Activated CD4-positive, alpha-beta T cell treated with anti-CD3 and anti-CD28 coated beads for 1 hour (primary cell): ENCODE data around the gene ASH1L.
"Not testable (repeated sequence)": the region's sequence is repeated elsewhere in the genome, so short reads cannot be mapped to it uniquely, and the experiment has no call there.

ENCODE experiments used
- DNase-seq: peaks from one replicate; pipeline ENCODE4 v3.0.0-alpha.2; 2020

Gene ASH1L

DNA sequence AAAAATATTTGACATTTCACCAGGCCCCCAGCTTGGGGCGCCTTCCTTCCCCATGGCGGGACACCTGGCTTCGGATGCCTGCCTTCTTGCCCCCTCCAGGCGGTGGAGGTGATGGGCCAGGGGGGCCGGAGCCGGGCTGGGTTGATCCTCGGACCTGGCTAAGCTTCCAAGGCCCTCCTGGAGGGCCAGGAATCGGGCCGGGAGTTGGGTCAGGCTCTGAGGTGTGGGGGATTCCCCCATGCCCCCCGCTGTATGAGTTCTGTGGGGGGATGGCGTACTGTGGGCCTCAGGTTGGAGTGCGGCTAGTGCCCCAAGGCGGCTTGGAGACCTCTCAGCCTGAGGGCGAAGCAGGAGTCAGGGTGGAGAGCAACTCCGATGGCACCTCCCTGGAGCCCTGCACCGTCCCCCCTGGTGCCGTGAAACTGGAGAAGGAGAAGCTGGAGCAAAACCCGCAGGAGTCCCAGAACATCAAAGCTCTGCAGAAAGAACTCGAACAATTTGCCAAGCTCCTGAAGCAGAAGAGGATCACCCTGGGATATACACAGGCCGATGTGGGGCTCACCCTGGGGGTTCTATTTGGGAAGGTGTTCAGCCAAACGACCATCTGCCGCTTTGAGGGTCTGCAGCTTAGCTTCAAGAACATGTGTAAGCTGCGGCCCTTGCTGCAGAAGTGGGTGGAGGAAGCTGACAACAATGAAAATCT lies 129.3 kb downstream of the ASH1L start:
- not testable (repeated sequence) for DNase-seq

DNA sequence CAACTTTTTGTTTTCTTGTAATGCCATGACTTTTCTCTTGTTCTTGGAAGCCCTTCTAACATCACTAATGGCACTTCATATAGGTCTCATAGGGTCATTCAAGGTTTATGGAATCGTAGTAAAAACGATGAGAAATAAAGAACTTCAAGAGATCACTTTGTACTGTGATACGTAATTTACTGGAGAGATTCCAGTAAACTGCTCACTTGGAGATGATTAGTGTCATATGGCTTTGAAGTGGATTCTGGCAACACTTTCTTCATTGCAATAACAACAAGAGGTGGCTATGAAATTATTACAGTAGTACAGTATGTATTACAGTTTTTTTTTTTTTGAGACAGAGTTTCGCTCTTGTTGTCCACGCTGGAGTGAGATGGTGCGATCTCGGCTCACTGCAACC lies 138.5 kb downstream of the ASH1L start:
- no peak for DNase-seq

DNA sequence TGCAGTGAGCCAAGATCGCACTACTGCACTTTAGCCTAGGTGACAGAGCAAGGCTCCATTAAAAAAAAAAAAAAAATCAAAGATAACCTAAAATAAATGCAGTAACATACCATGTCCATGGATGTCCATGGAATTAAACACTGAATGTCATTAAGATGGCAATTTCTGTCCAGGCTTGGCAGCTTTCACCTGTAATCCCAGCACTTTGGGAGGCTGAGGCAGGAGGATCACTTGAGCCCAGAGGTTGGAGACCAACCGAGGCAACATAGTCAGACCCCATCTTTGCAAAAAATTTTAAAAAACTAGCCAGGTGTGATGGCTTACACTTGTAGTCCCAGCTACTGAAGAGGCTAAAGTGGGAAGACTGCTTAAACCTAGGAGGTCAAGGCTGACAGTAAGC lies 141.8 kb downstream of the ASH1L start:
- no peak for DNase-seq

DNA sequence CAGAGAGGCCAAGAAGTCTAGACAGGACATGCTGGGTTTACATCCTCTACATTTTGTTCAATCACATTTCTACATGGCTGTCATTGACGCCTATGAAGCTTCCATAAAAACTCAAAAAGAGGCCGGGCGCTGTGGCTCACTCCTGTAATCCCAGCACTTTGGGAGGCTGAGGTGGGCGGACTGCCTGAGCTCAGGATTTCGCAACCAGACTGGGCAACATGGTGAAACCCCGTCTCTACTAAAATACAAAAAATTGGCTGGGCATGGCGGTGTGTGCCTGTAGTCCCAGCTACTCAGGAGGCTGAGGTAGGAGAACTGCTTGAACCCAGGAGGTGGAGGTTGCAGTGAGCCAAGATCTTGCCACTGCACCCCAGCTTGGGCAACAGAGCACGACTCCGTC lies 150.8 kb downstream of the ASH1L start:
- not testable (repeated sequence) for DNase-seq

DNA sequence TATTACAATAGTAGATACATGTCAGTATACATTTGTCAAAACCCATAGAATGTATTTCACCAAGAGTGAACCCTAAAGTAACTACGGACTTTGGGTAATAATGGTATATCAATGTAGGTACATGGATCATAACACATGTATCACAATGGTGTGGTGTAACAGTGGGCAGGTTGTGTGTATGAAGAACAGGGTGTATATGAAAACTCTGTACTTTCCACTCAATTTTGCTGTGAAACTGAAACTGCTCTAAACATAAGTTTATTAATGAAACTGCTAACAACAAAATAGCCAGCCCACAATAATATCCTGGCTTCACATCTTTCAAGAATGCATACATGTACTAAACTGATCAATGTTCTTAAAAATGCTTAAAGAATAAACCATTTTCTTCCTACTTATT lies 151.7 kb downstream of the ASH1L start:
- DNase-seq = no peak

DNA sequence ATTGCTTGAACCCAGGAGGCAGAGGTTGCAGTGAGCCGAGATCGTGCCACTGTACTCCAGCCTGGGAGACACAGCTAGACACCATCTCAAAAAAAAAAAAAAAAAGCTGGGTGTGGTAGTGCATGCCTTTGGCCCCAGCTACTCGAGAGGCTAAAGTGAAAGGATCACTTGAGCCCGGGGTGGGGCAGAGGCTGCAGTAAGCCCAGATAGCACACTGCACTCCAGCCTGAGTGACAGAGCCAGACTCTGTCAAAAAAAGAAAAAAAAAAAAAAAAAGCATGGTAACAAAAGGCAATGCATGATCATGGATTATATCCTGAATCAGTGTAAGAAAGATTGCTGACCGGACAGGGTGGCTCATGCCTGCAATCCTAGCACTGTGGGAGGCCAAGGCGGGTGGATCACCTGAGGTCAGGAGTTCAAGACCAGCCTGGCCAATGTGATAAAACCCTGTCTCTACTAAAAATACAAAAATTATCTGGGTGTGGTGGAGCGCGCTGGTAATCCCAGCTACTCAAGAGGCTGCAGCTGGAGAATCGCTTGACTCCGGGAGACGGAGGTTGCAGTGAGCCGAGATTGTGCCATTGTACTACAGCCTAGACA lies 165.6 kb downstream of the ASH1L start:
- no peak for DNase-seq

DNA sequence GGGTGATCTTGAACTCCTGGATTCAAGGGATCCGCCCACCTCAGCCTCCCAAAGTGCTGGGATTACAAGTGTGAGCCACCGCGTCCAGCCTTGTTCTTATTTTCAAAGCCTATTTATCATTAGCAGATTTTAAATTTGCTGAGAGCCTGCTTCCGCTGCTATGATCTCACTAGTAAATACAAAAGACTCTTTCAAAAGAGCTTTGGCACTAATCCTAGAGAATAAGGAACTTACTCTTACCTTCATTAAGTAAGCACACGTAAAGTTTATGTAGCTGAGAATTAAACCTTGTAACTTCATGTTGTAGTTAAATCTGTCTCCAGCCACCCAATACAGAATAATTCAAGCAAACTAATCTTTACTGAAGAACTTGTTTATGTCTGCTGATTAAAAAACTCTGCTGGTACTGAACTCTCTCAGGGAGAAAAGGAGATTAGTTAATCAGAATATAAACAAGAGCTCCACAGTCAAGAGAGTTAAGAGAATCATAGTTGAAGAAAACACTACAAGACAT lies 169.6 kb downstream of the ASH1L start:
- no peak for DNase-seq

DNA sequence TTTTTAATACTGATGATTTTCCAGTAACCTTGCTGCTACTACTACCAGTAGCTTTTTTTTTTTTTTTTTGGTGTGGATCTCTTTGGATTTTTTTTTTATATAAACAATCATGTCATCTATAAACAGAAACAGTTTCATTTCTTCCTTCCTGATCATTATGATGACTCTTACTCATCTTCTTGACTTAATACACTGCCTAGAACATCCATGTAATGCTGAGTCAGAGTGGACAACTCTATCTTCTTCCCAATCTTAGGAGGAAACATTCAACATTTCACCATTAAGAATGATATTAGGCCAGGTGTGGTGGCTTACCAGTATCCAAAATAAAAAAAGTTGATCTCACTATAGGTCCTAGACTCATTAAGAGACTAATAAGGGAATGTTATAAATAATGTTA lies 172.8 kb downstream of the ASH1L start:
- no peak for DNase-seq

DNA sequence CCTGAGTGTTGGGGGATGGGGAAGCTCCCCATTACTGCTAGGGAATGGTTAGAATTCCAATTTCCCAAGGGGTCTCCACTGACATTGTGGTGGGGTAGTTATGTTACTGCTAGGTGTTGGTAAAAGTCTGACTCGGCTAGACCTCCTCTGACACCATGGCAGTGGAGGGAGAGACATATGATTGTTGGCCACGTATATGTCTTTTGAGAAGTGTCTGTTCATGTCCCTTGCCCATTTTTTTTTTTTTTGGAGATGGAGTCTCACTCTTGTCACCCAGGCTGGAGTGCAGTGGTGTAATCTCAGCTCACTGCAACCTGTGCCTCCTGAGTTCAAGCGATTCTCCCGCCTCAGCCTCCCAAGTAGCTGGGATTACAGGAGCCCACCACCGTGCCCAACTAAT lies 176.8 kb downstream of the ASH1L start:
- DNase-seq = not testable (repeated sequence)

DNA sequence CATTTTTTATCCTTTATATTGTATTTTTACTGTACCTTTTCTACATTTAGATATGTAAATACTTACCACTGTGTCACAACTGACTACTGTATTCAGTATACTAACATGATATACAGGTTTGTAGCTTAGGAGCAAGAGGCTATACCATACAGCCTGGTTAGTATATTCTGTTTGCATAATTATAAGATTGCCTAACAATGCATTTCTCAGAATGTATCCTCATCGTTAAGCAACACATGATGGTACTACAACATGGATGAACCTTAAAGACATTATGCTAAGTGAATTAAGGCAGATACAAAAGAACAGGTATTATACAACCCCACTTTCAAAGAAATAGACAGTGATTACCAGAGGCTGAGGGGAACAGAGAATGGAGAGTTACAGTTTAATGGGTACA lies 179.2 kb downstream of the ASH1L start:
- DNase-seq = no peak

DNA sequence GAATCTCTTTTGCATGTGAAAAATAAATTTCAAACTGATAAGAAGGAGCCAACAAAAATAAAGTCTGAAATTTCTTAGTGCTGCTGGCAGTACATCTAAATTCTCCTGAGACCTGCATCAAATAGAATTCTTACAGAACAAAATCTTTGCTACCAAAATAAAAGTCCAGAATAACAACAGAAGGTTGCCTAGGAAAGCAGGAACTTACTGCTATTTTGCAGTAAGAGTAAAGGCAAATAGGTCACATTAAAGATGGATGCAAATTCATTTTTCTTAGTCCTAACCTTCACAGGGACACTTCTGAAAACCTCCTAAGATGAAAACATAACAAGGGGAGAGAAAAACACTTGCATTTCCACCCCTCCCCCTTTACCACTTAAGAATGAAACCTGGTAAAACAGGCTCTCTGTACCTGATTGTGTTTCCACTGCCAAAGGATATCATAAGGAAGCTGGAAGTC lies 182.9 kb downstream of the ASH1L start:
- DNase-seq = no peak

DNA sequence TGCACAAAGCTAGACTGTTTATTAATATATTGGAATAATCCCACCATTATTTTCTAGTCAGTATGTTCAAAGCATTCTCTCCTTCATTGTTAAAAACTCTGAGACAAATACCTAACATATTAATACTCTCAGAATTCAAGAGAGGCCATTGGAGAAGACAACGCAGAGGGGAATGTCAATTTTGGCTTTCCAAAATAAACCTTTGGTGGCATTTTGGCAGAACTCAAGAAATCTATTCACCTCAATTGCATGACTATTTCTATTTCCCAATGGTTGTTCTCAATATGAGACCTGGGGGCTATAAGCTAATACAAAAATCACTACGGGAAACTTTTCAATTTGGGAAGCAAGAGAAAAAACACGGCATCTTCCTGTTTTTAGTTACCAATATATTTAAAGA lies 183.4 kb downstream of the ASH1L start:
- DNase-seq = no peak

DNA sequence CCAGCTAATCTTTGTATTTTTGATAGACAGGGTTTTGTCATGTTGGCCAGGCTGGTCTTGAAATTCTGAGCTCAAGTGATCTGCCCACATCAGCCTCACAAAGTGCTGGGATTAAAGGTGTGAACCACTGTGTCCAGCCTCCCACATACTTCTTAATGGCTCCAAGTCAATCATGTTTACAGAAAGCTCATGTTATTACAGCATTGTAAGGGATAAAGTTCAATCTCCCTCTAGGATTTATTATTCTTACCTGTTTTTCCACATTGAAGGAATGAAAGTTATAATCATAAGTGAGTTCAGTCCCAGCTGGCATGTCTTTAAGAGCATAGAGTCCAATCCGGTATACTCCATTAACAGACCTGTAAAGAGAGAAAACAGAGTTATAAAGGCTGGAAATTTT lies 202.6 kb downstream of the ASH1L start:
- DNase-seq = no peak

DNA sequence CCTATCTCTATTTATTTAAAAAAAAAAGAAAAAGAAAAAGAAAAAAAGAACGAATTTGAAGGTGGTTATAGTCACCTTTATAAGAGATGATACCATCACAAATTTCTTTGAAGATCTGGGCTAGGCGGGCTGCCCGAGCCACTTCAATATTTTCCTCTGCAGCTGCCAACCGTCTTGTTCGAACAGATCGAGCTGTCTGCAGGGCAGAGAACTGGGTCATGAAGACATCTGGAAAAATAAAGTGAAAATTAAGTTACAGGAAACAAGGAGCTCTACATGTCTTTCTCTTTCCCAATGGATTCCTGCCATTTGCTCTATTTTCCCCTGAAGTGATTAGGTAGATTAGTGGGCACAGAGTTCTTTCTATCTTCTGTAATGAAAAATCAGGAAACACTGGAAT lies 210.0 kb downstream of the ASH1L start:
- no peak for DNase-seq

DNA sequence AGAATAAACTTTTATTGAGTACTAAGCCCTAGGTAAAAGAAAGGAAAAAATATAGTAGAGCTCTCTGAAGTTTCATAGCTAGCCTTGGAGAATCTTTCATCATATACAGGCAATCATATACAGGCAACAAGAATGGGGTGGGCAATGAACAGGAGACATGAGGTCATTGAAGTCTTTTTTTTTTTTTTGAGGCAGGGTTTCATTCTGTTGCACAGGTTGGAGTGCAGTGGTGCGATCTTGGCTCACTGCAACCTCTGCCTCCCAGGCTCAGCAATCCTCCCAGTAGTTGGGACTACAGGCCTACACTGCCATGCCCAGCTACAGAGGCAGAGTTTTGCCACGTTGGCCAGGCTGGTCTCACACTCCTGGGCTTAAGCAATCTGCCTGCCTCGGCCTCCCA lies 219.8 kb downstream of the ASH1L start:
- no peak for DNase-seq

DNA sequence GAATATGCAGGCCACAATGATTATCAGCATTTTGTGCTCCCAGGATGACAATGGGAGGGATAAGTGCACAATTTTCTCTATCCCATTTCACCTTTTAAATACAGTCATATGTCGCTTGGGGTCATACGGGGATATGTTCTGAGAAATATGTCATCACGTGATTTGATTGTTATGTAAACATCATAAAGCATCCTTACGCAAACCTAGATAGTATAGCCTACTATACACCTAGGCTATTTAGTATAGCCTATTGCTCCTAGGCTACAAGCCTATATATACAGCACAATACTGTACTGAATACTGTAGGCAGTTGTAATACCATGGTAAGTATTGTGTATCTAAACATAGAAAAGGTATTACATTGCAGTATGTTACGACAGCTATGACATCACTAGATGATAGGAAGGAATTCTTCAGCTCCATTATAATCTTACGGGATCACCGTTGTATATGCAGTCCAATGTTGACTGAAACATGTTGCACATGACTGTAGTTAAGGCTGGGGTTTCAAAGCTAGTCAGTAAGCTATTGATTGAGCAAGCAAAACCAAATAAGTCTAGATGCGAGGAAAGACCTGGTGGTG lies 223.0 kb downstream of the ASH1L start:
- no peak for DNase-seq

DNA sequence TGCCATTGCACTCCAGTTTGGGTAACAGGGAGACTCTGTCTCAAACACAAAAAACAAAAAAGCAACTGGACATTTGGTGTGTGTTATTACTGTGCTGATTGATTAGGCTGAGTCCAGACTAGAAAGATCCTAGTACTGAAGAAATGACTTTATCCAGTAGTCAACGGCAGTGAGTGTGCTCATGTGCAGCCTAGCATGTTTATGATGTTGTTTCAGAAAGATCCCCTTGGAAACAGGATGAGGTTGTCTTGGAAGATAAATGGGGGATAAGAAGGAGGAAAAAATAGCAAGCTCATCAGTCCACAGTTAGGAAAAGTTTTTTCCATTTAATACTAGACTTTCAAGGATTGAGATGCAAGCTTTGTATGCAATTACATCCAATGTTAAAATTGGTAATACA lies 227.6 kb downstream of the ASH1L start:
- no peak for DNase-seq

DNA sequence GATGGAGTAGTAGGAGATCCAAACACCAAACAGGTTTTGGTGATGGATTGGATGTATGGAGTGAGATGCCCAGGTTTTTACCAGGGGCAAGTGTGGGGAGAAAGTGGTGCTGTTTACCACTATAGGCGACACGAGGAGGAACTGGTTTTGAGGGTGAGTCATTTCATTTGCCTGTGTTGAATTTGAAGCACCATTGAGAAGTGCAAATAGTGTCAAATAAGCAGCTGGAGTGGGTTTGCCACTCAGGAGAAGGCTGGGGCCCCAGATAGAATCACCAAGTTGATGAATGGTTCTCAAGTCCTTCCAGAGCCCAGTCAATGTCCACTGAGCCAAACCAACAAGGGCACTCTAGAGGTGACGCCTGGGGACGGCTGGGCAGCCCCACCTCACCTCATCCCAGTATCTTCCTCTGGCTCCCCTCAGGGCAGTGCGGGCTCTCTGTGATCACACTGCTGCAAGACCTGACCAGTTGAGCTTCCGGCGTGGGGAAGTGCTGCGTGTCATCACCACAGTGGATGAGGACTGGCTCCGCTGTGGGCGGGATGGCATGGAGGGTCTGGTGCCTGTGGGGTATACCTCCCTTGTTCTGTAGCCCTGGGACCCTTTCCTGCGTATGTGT lies 232.5 kb downstream of the ASH1L start:
- DNase-seq = no peak

DNA sequence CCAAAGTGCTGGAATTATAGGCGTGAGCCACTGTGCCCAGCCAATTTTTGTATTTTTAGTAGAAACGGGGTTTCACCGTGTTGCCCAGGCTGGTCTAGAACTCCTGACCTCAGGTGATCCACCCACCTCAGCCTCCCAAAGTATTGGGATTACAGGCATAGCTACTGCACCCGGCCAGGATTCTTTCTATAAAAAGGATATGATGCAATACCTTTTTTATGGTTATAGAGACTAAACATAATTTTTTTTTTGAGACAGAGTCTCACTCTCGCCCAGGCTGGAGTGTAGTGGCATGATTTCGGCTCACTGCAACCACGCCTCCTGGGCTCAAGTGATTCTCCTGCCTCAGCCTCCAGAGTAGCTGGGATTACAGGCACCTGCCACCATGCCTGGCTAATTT lies 233.7 kb downstream of the ASH1L start:
- not testable (repeated sequence) for DNase-seq

DNA sequence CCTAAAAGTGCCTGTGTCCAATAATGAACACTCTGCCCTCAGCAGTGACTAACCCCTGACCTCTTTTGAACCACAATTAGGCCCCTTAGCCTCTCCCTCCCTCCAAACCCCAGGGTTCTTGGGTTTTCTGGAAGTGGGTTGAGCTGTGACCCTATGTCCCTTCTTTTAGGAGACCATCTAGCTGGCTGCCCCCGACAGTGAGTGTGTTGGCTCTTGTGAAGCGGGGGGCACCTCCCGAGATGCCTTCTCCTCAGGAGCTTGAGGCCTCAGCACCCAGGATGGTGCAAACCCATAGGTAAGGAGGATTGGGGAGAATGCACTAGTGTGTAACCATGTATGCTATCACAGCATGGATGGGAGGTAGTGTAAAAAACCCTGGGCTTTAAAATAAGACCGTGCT lies 234.6 kb downstream of the ASH1L start:
- no peak for DNase-seq

DNA sequence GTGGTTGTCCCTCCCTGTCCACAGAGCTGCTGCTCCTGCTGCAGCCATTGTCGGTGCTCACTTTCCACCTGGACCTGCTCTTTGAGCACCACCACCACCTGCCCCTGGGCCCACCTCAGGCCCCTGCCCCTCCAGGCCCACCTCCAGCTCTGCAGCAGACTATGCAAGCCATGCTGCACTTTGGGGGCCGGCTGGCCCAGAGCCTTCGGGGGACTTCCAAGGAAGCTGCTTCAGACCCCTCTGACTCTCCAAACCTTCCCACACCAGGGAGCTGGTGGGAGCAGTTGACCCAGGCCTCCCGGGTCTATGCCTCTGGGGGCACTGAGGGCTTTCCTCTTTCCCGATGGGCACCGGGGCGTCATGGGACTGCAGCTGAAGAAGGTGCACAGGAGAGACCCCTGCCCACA lies 236.0 kb downstream of the ASH1L start:
- DNase-seq = no peak

DNA sequence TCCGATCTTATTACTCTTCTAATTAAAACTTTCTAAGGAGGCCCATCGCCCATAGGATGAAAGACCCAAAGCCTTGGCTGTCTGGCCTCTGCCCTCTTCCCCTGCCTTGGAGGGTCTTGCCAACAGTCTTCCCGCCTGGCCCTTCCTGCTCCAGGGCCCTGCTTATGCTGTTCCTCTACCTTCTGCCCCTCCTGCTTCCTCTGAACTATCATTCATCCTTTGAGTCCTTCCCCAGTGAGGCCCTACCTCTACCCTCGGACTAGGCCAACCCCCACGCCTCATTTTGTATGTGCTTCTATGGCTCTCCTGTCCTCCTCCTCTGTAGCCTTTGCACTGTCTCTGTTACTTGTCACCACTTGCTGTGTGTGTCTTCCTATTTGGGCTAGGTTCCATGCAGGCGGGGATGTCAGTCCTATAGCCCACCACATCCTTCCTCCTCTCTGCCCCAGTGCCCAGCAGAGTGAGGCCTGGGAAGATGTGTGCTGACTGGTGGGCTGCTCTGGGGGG lies 236.5 kb downstream of the ASH1L start:
- DNase-seq = no peak

DNA sequence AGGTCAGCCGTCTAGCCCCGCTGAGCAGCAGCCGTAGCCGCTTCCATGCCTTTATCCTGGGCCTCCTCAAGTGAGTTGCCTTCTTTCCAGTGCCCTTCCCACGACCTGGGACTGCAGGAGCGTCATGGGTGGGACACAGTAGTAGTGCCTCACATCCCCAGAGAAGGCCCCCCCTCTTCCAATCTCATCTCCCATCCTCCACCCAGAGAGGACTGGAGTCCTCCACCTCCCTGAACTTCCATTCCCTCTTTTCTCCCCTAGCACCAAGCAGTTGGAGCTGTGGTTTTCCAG lies 237.1 kb downstream of the ASH1L start:
- no peak for DNase-seq
